Measurements from ENCODE around the gene ARGLU1. TPM values are rescaled to one million over a fixed set of nuclear protein-coding genes. Genes with fewer than 3 reads are reported as not detected.

Gene ARGLU1
- total RNA-seq, 1 experiment from 2014 or later, result 94.4 TPM

GRCh38 chr13:106522898-106523525 lies 44.9 kb downstream of the ARGLU1 start:
- no peaks in the 10 kb centered on the region for H3K9me3 Mint-ChIP-seq (ENCODE audit: unreplicated experiment)
- peak overlapping the region; percentile 57 for H3K4me3 Mint-ChIP-seq (ENCODE audit: unreplicated experiment)
- no peaks in the 10 kb centered on the region for H3K27me3 Mint-ChIP-seq (ENCODE audit: insufficient read depth, unreplicated experiment)
- no TSS peak for BruUV-seq (replicated peaks)
- DNase-seq (ENCODE audit: unreplicated experiment), result peak; percentile 30
- CTCF ChIA-PET, result interaction anchor here (1.3 to 2.0 kb wide), 3 partner anchors 10 to 413 kb away, joined by 3 to 7 read pairs (median 6); no protein-coding TSS in a partner anchor
- H3K36me3 Mint-ChIP-seq (ENCODE audit: insufficient read depth, unreplicated experiment), result peaks cover 8% of the 10 kb centered on the region
- TF ChIP-seq, protein P1, sequence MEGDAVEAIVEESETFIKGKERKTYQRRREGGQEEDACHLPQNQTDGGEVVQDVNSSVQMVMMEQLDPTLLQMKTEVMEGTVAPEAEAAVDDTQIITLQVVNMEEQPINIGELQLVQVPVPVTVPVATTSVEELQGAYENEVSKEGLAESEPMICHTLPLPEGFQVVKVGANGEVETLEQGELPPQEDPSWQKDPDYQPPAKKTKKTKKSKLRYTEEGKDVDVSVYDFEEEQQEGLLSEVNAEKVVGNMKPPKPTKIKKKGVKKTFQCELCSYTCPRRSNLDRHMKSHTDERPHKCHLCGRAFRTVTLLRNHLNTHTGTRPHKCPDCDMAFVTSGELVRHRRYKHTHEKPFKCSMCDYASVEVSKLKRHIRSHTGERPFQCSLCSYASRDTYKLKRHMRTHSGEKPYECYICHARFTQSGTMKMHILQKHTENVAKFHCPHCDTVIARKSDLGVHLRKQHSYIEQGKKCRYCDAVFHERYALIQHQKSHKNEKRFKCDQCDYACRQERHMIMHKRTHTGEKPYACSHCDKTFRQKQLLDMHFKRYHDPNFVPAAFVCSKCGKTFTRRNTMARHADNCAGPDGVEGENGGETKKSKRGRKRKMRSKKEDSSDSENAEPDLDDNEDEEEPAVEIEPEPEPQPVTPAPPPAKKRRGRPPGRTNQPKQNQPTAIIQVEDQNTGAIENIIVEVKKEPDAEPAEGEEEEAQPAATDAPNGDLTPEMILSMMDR (IDR thresholded peaks at IDR 0.05; ENCODE audit: unreplicated experiment), result no peak
- H3K27ac Mint-ChIP-seq (ENCODE audit: low read depth, unreplicated experiment), result peak overlapping the region; percentile 55
- POLR2A ChIA-PET, result interaction anchor here (0.6 to 3.9 kb wide), 12 partner anchors 9 to 406 kb away, joined by 3 to 26 read pairs (median 4); partner anchors contain the start of gene EFNB2
- H3K4me1 Mint-ChIP-seq (ENCODE audit: insufficient read depth, unreplicated experiment), result peaks cover 50% of the 10 kb centered on the region
- intact Hi-C loops (cut with micrococcal nuclease), result no loop called here

- intact Hi-C loops (cut with micrococcal nuclease), result no loop called here
- BruUV-seq (replicated peaks), result no TSS peak
- CTCF ChIA-PET, result interaction anchor here (0.7 to 2.3 kb wide), 10 partner anchors 10 to 1950 kb away, joined by 3 to 7 read pairs (median 4); no protein-coding TSS in a partner anchor
- H3K27ac Mint-ChIP-seq (ENCODE audit: low read depth, unreplicated experiment), result peak overlapping the region; percentile 55
- H3K27me3 Mint-ChIP-seq (ENCODE audit: insufficient read depth, unreplicated experiment), result no peaks in the 10 kb centered on the region
- TF ChIP-seq, protein P1 (IDR thresholded peaks at IDR 0.05; ENCODE audit: unreplicated experiment), result no peak
- H3K36me3 Mint-ChIP-seq (ENCODE audit: insufficient read depth, unreplicated experiment), result peaks cover 8% of the 10 kb centered on the region
- POLR2A ChIA-PET, result interaction anchor here (0.6 to 3.9 kb wide), 11 partner anchors 9 to 998 kb away, joined by 3 to 26 read pairs (median 5); no protein-coding TSS in a partner anchor
- DNase-seq (ENCODE audit: unreplicated experiment), result peak; percentile 63
- peak overlapping the region; percentile 57 for H3K4me3 Mint-ChIP-seq (ENCODE audit: unreplicated experiment)
- H3K9me3 Mint-ChIP-seq (ENCODE audit: unreplicated experiment), result no peaks in the 10 kb centered on the region
- peaks cover 50% of the 10 kb centered on the region for H3K4me1 Mint-ChIP-seq (ENCODE audit: insufficient read depth, unreplicated experiment)
These were observed 45.7 kb downstream of the ARGLU1 start for GRCh38 chr13:106522112-106522705.

DNA sequence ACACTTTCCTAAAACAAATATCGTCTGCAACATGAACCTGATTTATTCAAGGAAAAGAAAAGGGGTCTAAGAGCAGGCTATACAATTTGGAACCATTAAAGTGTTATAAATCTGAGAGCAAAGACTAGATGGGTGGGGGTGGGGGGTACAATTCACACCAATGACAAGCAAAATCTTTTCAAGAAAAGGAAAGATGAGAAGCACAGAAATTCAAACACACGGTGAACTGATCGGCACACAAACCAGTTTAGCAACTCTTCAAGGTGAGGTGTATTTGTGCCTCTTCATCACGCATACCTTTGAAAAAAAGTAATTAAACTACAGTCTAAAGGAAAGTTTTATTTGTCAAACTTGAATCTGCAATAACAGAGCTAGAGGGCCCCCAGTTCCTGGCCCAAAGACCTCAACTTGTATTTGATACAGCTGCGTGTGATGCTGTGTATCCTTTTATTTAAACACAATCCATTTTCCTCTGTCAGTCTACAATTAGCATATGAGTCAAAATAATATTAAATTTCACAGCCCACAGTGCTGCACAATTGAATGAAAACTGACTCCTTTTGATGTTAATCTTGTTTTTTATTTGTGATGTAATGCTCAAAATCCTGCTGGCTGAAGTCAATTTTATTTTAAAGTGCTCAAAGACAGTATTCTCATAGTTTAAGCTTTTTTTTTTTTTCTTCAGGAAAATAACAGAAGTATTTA lies 46.7 kb downstream of the ARGLU1 start:
- H3K27ac Mint-ChIP-seq (ENCODE audit: low read depth, unreplicated experiment), result peak overlapping the region; percentile 22
- CTCF ChIA-PET, result interaction anchor here (0.7 to 2.3 kb wide), 9 partner anchors 10 to 1949 kb away, joined by 3 to 7 read pairs (median 4); no protein-coding TSS in a partner anchor

More for the DNA sequence above, 46.7 kb downstream of the ARGLU1 start:
- POLR2A ChIA-PET, result interaction anchor here (0.6 to 3.9 kb wide), 9 partner anchors 8 to 997 kb away, joined by 3 to 26 read pairs (median 5); no protein-coding TSS in a partner anchor
- H3K27me3 Mint-ChIP-seq (ENCODE audit: insufficient read depth, unreplicated experiment), result no peaks in the 10 kb centered on the region
- TF ChIP-seq, protein P1 (IDR thresholded peaks at IDR 0.05; ENCODE audit: unreplicated experiment), result no peak
- intact Hi-C loops (cut with micrococcal nuclease), result no loop called here
- no peak overlapping the region for H3K4me3 Mint-ChIP-seq (ENCODE audit: unreplicated experiment)
- no TSS peak for BruUV-seq (replicated peaks)
- DNase-seq (ENCODE audit: unreplicated experiment), result no peak
- peaks cover 46% of the 10 kb centered on the region for H3K4me1 Mint-ChIP-seq (ENCODE audit: insufficient read depth, unreplicated experiment)
- peaks cover 8% of the 10 kb centered on the region for H3K36me3 Mint-ChIP-seq (ENCODE audit: insufficient read depth, unreplicated experiment)
- H3K9me3 Mint-ChIP-seq (ENCODE audit: unreplicated experiment), result no peaks in the 10 kb centered on the region
